Prostate gland (tissue), 2 donors: Measurements from ENCODE around the gene ITM2C.

Experiments used
- POLR2A ChIP-seq: fragments of 450-650 bp; IDR thresholded peaks from one replicate; pipeline ENCODE4 v1.6.1; 2016; ENCODE audit warnings: antibody characterized with exemption, mild to moderate bottlenecking
- POLR2AphosphoS5 ChIP-seq: sonication (generic); formaldehyde crosslinking; IDR thresholded peaks from one replicate; pipeline ENCODE4 v1.6.1; 2017; ENCODE audit warnings: antibody characterized with exemption
- TF ChIP-seq, protein P1 (sequence below), 4 experiments: fragments of 200-600 bp in 2 of 4; fragments of 450-650 bp in 2 of 4; sonication (generic) in 2 of 4; IDR thresholded peaks; 1 replicate in 3 of 4; 2 replicates in 1 of 4; pipeline ENCODE4 v1.5.1; 2016 to 2019; ENCODE audit warnings: antibody characterized with exemption in 4 of 4, mild to moderate bottlenecking in 2 of 4, moderate library complexity in 2 of 4

GRCh38 chr2:230846360-230846759 lies 18.4 kb upstream of the ITM2C start:
- TF ChIP-seq, protein P1, sequence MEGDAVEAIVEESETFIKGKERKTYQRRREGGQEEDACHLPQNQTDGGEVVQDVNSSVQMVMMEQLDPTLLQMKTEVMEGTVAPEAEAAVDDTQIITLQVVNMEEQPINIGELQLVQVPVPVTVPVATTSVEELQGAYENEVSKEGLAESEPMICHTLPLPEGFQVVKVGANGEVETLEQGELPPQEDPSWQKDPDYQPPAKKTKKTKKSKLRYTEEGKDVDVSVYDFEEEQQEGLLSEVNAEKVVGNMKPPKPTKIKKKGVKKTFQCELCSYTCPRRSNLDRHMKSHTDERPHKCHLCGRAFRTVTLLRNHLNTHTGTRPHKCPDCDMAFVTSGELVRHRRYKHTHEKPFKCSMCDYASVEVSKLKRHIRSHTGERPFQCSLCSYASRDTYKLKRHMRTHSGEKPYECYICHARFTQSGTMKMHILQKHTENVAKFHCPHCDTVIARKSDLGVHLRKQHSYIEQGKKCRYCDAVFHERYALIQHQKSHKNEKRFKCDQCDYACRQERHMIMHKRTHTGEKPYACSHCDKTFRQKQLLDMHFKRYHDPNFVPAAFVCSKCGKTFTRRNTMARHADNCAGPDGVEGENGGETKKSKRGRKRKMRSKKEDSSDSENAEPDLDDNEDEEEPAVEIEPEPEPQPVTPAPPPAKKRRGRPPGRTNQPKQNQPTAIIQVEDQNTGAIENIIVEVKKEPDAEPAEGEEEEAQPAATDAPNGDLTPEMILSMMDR (IDR thresholded peaks at IDR 0.05) = no peak
- TF ChIP-seq POLR2A = no peak
- no peak for TF ChIP-seq POLR2AphosphoS5
